ENCODE results near the gene TRPM3.

DNA sequence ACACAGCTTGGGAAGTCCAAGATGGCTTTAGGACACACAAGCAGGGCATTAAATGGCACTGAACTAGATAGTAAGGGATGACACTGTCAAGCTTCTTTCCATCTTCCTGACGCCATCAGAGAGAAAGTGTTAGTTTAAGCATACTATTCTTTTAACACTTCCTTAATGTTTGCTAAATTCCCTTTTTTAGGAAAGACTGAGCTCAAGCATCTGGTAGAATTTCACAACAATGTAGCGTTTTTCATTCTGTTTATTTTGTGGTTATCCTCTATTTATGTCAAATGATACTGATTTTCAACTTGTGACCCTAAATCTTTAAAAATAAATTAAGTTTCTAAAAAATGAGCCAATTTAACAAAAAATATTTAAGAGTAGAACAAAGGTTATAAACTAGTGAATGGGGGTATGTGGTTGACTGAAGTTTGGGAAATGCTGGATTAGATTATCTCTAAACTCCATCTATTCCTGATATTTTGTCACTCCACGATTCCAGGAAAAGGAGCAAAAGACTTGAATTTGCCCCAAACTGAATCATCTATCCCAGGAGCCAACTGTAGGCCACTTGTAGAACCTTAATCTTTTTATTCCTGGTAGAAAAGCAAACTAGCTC lies 559.5 kb downstream of the TRPM3 start:
- TF ChIP-seq IRF2 (CRISPR knock-in tag; IDR thresholded peaks at IDR 0.05; ENCODE audit: borderline replicate concordance, low read depth) (no peak), RELA (CRISPR knock-in tag; IDR thresholded peaks at IDR 0.05; ENCODE audit: borderline replicate concordance) (no peak), JUN (CRISPR knock-in tag; IDR thresholded peaks at IDR 0.05) (no peak), NFE2L1 (CRISPR knock-in tag; IDR thresholded peaks at IDR 0.05) (no peak), ATF1 (CRISPR knock-in tag; IDR thresholded peaks at IDR 0.05) (no peak), GABPB1 (CRISPR knock-in tag; IDR thresholded peaks at IDR 0.05) (no peak), ETV6 (CRISPR knock-in tag; IDR thresholded peaks at IDR 0.05) (no peak)
- TF ChIP-seq, protein P1, sequence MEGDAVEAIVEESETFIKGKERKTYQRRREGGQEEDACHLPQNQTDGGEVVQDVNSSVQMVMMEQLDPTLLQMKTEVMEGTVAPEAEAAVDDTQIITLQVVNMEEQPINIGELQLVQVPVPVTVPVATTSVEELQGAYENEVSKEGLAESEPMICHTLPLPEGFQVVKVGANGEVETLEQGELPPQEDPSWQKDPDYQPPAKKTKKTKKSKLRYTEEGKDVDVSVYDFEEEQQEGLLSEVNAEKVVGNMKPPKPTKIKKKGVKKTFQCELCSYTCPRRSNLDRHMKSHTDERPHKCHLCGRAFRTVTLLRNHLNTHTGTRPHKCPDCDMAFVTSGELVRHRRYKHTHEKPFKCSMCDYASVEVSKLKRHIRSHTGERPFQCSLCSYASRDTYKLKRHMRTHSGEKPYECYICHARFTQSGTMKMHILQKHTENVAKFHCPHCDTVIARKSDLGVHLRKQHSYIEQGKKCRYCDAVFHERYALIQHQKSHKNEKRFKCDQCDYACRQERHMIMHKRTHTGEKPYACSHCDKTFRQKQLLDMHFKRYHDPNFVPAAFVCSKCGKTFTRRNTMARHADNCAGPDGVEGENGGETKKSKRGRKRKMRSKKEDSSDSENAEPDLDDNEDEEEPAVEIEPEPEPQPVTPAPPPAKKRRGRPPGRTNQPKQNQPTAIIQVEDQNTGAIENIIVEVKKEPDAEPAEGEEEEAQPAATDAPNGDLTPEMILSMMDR (IDR thresholded peaks at IDR 0.05): no peak
- TF ChIP-seq, protein P2, sequence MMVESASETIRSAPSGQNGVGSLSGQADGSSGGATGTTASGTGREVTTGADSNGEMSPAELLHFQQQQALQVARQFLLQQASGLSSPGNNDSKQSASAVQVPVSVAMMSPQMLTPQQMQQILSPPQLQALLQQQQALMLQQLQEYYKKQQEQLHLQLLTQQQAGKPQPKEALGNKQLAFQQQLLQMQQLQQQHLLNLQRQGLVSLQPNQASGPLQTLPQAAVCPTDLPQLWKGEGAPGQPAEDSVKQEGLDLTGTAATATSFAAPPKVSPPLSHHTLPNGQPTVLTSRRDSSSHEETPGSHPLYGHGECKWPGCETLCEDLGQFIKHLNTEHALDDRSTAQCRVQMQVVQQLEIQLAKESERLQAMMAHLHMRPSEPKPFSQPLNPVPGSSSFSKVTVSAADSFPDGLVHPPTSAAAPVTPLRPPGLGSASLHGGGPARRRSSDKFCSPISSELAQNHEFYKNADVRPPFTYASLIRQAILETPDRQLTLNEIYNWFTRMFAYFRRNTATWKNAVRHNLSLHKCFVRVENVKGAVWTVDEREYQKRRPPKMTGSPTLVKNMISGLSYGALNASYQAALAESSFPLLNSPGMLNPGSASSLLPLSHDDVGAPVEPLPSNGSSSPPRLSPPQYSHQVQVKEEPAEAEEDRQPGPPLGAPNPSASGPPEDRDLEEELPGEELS (CRISPR knock-in tag; IDR thresholded peaks at IDR 0.05): no peak
- TF ChIP-seq, protein P3, sequence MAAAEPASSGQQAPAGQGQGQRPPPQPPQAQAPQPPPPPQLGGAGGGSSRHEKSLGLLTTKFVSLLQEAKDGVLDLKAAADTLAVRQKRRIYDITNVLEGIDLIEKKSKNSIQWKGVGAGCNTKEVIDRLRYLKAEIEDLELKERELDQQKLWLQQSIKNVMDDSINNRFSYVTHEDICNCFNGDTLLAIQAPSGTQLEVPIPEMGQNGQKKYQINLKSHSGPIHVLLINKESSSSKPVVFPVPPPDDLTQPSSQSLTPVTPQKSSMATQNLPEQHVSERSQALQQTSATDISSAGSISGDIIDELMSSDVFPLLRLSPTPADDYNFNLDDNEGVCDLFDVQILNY (CRISPR knock-in tag; IDR thresholded peaks at IDR 0.05): no peak
- TF ChIP-seq, protein P4, sequence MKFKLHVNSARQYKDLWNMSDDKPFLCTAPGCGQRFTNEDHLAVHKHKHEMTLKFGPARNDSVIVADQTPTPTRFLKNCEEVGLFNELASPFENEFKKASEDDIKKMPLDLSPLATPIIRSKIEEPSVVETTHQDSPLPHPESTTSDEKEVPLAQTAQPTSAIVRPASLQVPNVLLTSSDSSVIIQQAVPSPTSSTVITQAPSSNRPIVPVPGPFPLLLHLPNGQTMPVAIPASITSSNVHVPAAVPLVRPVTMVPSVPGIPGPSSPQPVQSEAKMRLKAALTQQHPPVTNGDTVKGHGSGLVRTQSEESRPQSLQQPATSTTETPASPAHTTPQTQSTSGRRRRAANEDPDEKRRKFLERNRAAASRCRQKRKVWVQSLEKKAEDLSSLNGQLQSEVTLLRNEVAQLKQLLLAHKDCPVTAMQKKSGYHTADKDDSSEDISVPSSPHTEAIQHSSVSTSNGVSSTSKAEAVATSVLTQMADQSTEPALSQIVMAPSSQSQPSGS (CRISPR knock-in tag; IDR thresholded peaks at IDR 0.05; ENCODE audit: borderline replicate concordance, low read depth): no peak
- TF ChIP-seq, protein P5, sequence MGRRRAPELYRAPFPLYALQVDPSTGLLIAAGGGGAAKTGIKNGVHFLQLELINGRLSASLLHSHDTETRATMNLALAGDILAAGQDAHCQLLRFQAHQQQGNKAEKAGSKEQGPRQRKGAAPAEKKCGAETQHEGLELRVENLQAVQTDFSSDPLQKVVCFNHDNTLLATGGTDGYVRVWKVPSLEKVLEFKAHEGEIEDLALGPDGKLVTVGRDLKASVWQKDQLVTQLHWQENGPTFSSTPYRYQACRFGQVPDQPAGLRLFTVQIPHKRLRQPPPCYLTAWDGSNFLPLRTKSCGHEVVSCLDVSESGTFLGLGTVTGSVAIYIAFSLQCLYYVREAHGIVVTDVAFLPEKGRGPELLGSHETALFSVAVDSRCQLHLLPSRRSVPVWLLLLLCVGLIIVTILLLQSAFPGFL (CRISPR knock-in tag; IDR thresholded peaks at IDR 0.05; ENCODE audit: borderline replicate concordance): no peak
- TF ChIP-seq, protein P6, sequence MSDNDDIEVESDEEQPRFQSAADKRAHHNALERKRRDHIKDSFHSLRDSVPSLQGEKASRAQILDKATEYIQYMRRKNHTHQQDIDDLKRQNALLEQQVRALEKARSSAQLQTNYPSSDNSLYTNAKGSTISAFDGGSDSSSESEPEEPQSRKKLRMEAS (CRISPR knock-in tag; IDR thresholded peaks at IDR 0.05): no peak
- TF ChIP-seq, protein P7, sequence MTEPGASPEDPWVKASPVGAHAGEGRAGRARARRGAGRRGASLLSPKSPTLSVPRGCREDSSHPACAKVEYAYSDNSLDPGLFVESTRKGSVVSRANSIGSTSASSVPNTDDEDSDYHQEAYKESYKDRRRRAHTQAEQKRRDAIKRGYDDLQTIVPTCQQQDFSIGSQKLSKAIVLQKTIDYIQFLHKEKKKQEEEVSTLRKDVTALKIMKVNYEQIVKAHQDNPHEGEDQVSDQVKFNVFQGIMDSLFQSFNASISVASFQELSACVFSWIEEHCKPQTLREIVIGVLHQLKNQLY (CRISPR knock-in tag; IDR thresholded peaks at IDR 0.05): no peak

All from WTC11 (cell line).